ENCODE results near the gene CKMT2. TPM values are rescaled to one million over a fixed set of nuclear protein-coding genes. Genes with fewer than 3 reads are reported as not detected.

CKMT2 gene
- total and polyA plus RNA-seq, 9 donors = 37.0 to 91.3 (median 62.5) TPM

DNA sequence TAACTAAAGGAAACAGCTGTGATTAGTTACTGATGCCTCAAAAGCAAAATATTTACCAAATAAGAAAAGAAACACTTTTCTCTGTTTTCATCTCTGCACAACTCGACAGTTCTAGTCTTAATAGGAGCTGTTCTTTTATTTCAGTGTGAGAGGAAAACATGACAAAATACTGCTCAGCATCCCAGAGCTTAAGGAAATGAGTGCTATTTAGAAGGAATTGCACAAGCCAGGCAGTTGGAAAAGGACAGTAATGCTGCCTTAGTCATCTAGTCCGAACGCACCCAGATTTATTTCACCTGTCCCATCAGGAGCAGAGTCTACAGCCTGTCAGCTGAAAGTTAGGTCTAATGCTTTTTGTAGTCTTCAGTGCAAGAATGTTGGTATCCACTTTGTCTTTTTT is 80.6 kb downstream of the CKMT2 start:
- 90% methylated on average over 2 of the region's 3 CpGs for WGBS (ENCODE audit: insufficient coverage)
- no peaks in the 10 kb centered on the region for H3K9me3 ChIP-seq (replicated peaks; ENCODE audit: control insufficient read depth, low read depth, low read length)
- no peak overlapping the region for H3K4me3 ChIP-seq (ENCODE audit: low read length)
- H3K4me1 ChIP-seq (ENCODE audit: control insufficient read depth, insufficient read depth, low read length) = no peaks in the 10 kb centered on the region
- H3K27ac ChIP-seq (ENCODE audit: low read length) = no peak overlapping the region
- DNase-seq = no peak
- peaks cover 25% of the 10 kb centered on the region for H3K36me3 ChIP-seq (ENCODE audit: control insufficient read depth, insufficient read depth, low read length)
- no peaks in the 10 kb centered on the region for H3K27me3 ChIP-seq (ENCODE audit: control insufficient read depth, insufficient read depth, low read length)

DNA sequence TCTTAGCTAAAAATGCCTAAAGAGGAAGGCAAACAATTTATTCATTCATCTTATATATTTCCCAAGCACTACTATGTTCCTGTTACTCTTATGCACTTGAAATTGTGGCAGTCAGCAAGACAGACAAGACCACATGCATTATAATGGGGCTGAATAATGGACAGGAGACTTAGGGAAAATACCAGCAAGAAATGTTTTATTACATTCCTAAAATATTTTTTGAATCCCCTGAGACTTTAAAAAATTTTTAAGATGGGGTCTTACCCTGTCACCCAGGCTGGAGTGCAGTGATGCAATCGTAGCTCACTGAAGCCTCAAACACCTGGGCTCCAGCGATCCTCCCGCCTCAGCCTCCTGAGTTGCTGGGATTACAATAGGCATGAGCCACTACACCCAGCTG is 81.5 kb downstream of the CKMT2 start:
- peaks cover 21% of the 10 kb centered on the region for H3K36me3 ChIP-seq (ENCODE audit: control insufficient read depth, insufficient read depth, low read length)
- WGBS (ENCODE audit: insufficient coverage) = 71% methylated on average over 3 of the region's 3 CpGs
- no peaks in the 10 kb centered on the region for H3K9me3 ChIP-seq (replicated peaks; ENCODE audit: control insufficient read depth, low read depth, low read length)
- H3K27ac ChIP-seq (ENCODE audit: low read length) = no peak overlapping the region
- DNase-seq = no peak
- H3K27me3 ChIP-seq (ENCODE audit: control insufficient read depth, insufficient read depth, low read length) = no peaks in the 10 kb centered on the region
- H3K4me1 ChIP-seq (ENCODE audit: control insufficient read depth, insufficient read depth, low read length) = no peaks in the 10 kb centered on the region
- H3K4me3 ChIP-seq (ENCODE audit: low read length) = no peak overlapping the region

DNA sequence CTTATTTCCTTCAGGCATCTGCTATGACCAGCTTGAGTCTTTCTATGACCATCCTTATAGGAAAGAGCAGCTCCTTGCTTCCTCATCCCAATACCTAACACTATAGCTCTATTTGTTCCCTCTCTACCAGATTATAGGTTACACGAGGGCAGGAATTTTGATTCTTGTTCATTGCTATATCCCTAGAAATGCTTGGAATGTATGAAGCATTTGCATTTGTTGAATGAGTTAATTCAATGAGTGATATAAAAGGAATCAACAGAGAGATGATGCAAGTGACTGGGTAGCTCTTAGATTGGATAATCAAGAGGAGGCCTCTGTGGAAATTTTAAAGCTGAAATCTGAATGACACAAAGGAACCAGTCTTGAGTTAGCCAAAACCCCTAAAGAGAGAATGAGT is 82.2 kb downstream of the CKMT2 start:
- no CpG with 5 or more reads among the region's 1 CpG for WGBS (ENCODE audit: insufficient coverage)
- peaks cover 20% of the 10 kb centered on the region for H3K36me3 ChIP-seq (ENCODE audit: control insufficient read depth, insufficient read depth, low read length)
- no peaks in the 10 kb centered on the region for H3K9me3 ChIP-seq (replicated peaks; ENCODE audit: control insufficient read depth, low read depth, low read length)
- DNase-seq = no peak
- no peaks in the 10 kb centered on the region for H3K27me3 ChIP-seq (ENCODE audit: control insufficient read depth, insufficient read depth, low read length)
- H3K4me3 ChIP-seq (ENCODE audit: low read length) = no peak overlapping the region
- no peaks in the 10 kb centered on the region for H3K4me1 ChIP-seq (ENCODE audit: control insufficient read depth, insufficient read depth, low read length)
- no peak overlapping the region for H3K27ac ChIP-seq (ENCODE audit: low read length)

DNA sequence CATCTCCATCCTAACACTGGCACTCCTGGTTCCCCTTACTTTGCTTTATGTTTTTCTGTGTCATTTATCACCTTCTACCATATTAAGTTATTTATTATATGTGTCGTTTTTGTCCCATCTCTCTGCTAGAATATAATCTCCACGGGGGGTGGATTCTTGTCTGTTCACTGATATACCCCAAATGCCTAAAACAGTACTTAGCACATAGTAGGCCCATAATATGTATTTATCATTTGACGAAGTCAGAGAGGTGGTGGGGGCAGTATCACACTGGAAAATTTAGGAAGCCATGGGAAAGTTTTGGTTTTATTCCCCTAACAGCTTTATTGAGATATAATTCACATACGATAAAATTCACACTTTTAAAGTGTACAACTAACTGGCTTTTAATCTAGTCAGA is 82.7 kb downstream of the CKMT2 start:
- no peak for DNase-seq
- 100% methylated on average over 1 of the region's 4 CpGs for WGBS (ENCODE audit: insufficient coverage)
- H3K27me3 ChIP-seq (ENCODE audit: control insufficient read depth, insufficient read depth, low read length) = no peaks in the 10 kb centered on the region
- H3K9me3 ChIP-seq (replicated peaks; ENCODE audit: control insufficient read depth, low read depth, low read length) = no peaks in the 10 kb centered on the region
- H3K4me1 ChIP-seq (ENCODE audit: control insufficient read depth, insufficient read depth, low read length) = no peaks in the 10 kb centered on the region
- H3K4me3 ChIP-seq (ENCODE audit: low read length) = no peak overlapping the region
- H3K27ac ChIP-seq (ENCODE audit: low read length) = no peak overlapping the region
- peaks cover 18% of the 10 kb centered on the region for H3K36me3 ChIP-seq (ENCODE audit: control insufficient read depth, insufficient read depth, low read length)

Other genes starting within 250 kb of the CKMT2 start
- gene ZCCHC9, start 68.3 kb downstream of the CKMT2 start, total RNA-seq = 26.2 TPM
- 10 to 100 TPM; 23.9 to 30.8 (median 28.5) TPM for gene ZCCHC9, start 68.3 kb downstream of the CKMT2 start, polyA plus RNA-seq (ENCODE audit: insufficient read depth in 1 of 8, insufficient read length in 8 of 8, low replicate concordance in 1 of 8)
- 0.18 TPM for gene ACOT12, start 160.8 kb downstream of the CKMT2 start, total RNA-seq
- under 1 TPM in 5 of 8 donors, not detected in 3; 0.23 to 0.53 (median 0.43) TPM for gene ACOT12, start 160.8 kb downstream of the CKMT2 start, polyA plus RNA-seq (ENCODE audit: insufficient read depth in 1 of 8, insufficient read length in 8 of 8, low replicate concordance in 1 of 8)